Measurements from ENCODE around the gene CCNY. TPM values are rescaled to one million over a fixed set of nuclear protein-coding genes. Genes with fewer than 3 reads are reported as not detected.

CCNY gene
- polyA plus RNA-seq, 2 of the 4 experiments (the other 2 are of a cell fraction): 28.1 to 55.5 TPM

DNA sequence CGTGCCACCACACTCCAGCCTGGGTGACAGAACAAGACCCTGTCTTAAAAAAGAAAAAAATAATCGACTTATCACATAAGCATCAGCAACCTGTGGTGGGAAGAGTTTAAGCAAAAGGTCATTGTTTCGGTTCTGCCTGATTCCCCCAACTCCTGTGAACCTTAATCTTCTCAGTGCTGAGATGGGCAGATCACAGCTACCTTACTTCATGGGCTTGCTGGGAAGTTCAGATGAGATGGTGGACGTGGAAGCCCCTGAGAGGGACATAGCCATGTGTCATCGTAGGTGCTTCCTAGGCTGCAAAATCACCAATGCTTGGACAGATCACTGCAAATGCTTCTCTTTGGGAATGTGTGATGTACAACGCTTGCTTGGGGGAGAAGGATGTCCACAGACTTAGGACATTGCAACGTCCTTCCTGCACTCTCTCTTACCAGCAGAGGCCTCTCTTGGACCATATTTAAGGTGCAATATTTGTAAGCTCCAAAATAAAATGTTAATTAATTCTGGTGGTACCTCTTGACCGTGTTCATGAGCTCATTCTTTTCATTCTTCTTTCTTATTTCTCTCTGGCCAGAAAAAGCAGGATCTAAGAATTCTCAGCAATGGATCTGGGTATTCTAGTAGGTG lies 277.4 kb downstream of the CCNY start:
- Histone ChIP-seq H3K4me3 (no peak overlapping the region), H3K27ac (no peak overlapping the region), H3K9me3 (peaks cover 4% of the 10 kb centered on the region), H3K4me1 (no peaks in the 10 kb centered on the region), H3K4me2 (no peak overlapping the region)
- ChIA-PET CTCF (interaction anchor here (0.6 to 4.3 kb wide), 23 partner anchors 11 to 1272 kb away, joined by 3 to 27 read pairs (median 4); no protein-coding TSS in a partner anchor), POLR2A (no interaction called here)
- FAIRE-seq (peak; percentile 46), DNase-seq (ENCODE audit: low read depth in 1 of 2, low spot score in 1 of 2) (peak; percentile 22 to 46), ATAC-seq (peak; percentile 88 to 91; a peak in 5 of 6 replicates)
- TF ChIP-seq NPAS2 (CRISPR knock-in tag; IDR thresholded peaks at IDR 0.05; ENCODE audit: borderline replicate concordance) (no peak), FOXS1 (CRISPR knock-in tag; IDR thresholded peaks at IDR 0.05) (no peak), EHMT2 (IDR thresholded peaks at IDR 0.05; ENCODE audit: low read depth) (no peak), BHLHE40 (IDR thresholded peaks at IDR 0.05; ENCODE audit: low read depth, low read length) (no peak), CBX2 (IDR thresholded peaks at IDR 0.05; ENCODE audit: borderline replicate concordance, low read depth) (no peak), TFCP2L1 (CRISPR knock-in tag; IDR thresholded peaks at IDR 0.05) (no peak), JUNB (IDR thresholded peaks at IDR 0.05) (no peak), ZC3H11A (IDR thresholded peaks at IDR 0.05) (no peak), EHF (CRISPR knock-in tag; IDR thresholded peaks at IDR 0.05) (no peak), RAD21 (conservative IDR thresholded peaks at IDR 0.05 in 1 of 2, IDR thresholded peaks at IDR 0.05 in 1 of 2) (peak; percentile 72 to 75), KDM1A (IDR thresholded peaks at IDR 0.05; ENCODE audit: low read depth) (no peak), ZNF302 (CRISPR knock-in tag; IDR thresholded peaks at IDR 0.05) (no peak), JUN (IDR thresholded peaks at IDR 0.05) (no peak), SMC3 (IDR thresholded peaks at IDR 0.05) (peak; percentile 65), POLR2AphosphoS2 (conservative IDR thresholded peaks at IDR 0.05; ENCODE audit: low read length) (no peak), RNF2 (IDR thresholded peaks at IDR 0.05; ENCODE audit: borderline replicate concordance, low read depth) (no peak), FOSB (CRISPR knock-in tag; IDR thresholded peaks at IDR 0.05) (no peak), HOXB13 (CRISPR knock-in tag; IDR thresholded peaks at IDR 0.05; ENCODE audit: low read depth) (no peak), ZFP36 (IDR thresholded peaks at IDR 0.05; ENCODE audit: borderline replicate concordance, partially characterized antibody) (no peak), MAFK (IDR thresholded peaks at IDR 0.05; ENCODE audit: partially characterized antibody) (no peak), HEYL (CRISPR knock-in tag; IDR thresholded peaks at IDR 0.05) (no peak), MAZ (IDR thresholded peaks at IDR 0.05; ENCODE audit: borderline replicate concordance, low read depth, low read length) (no peak)
- TF ChIP-seq, protein P1, sequence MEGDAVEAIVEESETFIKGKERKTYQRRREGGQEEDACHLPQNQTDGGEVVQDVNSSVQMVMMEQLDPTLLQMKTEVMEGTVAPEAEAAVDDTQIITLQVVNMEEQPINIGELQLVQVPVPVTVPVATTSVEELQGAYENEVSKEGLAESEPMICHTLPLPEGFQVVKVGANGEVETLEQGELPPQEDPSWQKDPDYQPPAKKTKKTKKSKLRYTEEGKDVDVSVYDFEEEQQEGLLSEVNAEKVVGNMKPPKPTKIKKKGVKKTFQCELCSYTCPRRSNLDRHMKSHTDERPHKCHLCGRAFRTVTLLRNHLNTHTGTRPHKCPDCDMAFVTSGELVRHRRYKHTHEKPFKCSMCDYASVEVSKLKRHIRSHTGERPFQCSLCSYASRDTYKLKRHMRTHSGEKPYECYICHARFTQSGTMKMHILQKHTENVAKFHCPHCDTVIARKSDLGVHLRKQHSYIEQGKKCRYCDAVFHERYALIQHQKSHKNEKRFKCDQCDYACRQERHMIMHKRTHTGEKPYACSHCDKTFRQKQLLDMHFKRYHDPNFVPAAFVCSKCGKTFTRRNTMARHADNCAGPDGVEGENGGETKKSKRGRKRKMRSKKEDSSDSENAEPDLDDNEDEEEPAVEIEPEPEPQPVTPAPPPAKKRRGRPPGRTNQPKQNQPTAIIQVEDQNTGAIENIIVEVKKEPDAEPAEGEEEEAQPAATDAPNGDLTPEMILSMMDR (IDR thresholded peaks at IDR 0.05): peak; percentile 60
- TF ChIP-seq, protein P2, sequence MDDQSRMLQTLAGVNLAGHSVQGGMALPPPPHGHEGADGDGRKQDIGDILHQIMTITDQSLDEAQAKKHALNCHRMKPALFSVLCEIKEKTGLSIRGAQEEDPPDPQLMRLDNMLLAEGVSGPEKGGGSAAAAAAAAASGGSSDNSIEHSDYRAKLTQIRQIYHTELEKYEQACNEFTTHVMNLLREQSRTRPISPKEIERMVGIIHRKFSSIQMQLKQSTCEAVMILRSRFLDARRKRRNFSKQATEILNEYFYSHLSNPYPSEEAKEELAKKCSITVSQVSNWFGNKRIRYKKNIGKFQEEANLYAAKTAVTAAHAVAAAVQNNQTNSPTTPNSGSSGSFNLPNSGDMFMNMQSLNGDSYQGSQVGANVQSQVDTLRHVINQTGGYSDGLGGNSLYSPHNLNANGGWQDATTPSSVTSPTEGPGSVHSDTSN (IDR thresholded peaks at IDR 0.05): no peak
- WGBS (ENCODE audit: missing lambda C conversion rate): 9% methylated on average over 8 of the region's 8 CpGs

DNA sequence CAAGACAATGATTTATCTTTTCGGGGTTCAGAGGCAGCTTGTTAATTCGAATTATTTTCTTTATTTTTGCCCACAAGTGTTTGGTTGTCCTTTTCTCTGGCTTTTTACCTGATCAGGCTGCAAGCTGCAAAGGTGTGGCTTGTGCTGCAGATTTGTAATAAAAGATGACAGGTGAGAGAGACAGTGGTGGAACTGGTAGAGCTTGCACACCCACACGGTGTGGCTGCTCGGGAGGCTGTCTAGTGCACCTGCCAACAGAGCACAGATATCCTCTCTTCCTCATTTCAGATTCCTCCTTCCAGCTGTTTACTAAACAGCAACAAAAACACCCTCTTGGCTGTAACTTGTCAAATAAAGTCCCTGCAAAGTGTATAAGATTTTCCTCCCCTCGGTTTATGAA lies 278.0 kb downstream of the CCNY start:
- DNase-seq (ENCODE audit: low read depth in 1 of 2, low spot score in 1 of 2) (no peak), FAIRE-seq (no peak), ATAC-seq (no peak)
- POLR2A ChIA-PET: no interaction called here
- CTCF ChIA-PET: interaction anchor here (0.6 to 4.3 kb wide), 20 partner anchors 10 to 1272 kb away, joined by 3 to 27 read pairs (median 5); no protein-coding TSS in a partner anchor
- Histone ChIP-seq H3K4me3 (no peak overlapping the region), H3K9me3 (peaks cover 6% of the 10 kb centered on the region), H3K4me1 (no peaks in the 10 kb centered on the region), H3K27ac (no peak overlapping the region), H3K4me2 (no peak overlapping the region)
- WGBS (ENCODE audit: missing lambda C conversion rate): 11% methylated on average over 5 of the region's 5 CpGs
- TF ChIP-seq, protein P3, sequence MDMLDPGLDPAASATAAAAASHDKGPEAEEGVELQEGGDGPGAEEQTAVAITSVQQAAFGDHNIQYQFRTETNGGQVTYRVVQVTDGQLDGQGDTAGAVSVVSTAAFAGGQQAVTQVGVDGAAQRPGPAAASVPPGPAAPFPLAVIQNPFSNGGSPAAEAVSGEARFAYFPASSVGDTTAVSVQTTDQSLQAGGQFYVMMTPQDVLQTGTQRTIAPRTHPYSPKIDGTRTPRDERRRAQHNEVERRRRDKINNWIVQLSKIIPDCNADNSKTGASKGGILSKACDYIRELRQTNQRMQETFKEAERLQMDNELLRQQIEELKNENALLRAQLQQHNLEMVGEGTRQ (IDR thresholded peaks at IDR 0.05): no peak
- no peak for TF ChIP-seq EHF (CRISPR knock-in tag; IDR thresholded peaks at IDR 0.05)
- no peak for TF ChIP-seq KDM1A (IDR thresholded peaks at IDR 0.05; ENCODE audit: low read depth)
- no peak for TF ChIP-seq HDAC2 (IDR thresholded peaks at IDR 0.05)
- TF ChIP-seq CEBPB (IDR thresholded peaks at IDR 0.05): no peak
- no peak for TF ChIP-seq ZFP36 (IDR thresholded peaks at IDR 0.05; ENCODE audit: borderline replicate concordance, partially characterized antibody)
- TF ChIP-seq, protein P4, sequence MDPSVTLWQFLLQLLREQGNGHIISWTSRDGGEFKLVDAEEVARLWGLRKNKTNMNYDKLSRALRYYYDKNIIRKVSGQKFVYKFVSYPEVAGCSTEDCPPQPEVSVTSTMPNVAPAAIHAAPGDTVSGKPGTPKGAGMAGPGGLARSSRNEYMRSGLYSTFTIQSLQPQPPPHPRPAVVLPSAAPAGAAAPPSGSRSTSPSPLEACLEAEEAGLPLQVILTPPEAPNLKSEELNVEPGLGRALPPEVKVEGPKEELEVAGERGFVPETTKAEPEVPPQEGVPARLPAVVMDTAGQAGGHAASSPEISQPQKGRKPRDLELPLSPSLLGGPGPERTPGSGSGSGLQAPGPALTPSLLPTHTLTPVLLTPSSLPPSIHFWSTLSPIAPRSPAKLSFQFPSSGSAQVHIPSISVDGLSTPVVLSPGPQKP (IDR thresholded peaks at IDR 0.05; ENCODE audit: low read depth, low read length): no peak
- no peak for TF ChIP-seq EHMT2 (IDR thresholded peaks at IDR 0.05; ENCODE audit: low read depth)
- TF ChIP-seq NR3C1 (IDR thresholded peaks at IDR 0.05): no peak
- TF ChIP-seq, protein P5, sequence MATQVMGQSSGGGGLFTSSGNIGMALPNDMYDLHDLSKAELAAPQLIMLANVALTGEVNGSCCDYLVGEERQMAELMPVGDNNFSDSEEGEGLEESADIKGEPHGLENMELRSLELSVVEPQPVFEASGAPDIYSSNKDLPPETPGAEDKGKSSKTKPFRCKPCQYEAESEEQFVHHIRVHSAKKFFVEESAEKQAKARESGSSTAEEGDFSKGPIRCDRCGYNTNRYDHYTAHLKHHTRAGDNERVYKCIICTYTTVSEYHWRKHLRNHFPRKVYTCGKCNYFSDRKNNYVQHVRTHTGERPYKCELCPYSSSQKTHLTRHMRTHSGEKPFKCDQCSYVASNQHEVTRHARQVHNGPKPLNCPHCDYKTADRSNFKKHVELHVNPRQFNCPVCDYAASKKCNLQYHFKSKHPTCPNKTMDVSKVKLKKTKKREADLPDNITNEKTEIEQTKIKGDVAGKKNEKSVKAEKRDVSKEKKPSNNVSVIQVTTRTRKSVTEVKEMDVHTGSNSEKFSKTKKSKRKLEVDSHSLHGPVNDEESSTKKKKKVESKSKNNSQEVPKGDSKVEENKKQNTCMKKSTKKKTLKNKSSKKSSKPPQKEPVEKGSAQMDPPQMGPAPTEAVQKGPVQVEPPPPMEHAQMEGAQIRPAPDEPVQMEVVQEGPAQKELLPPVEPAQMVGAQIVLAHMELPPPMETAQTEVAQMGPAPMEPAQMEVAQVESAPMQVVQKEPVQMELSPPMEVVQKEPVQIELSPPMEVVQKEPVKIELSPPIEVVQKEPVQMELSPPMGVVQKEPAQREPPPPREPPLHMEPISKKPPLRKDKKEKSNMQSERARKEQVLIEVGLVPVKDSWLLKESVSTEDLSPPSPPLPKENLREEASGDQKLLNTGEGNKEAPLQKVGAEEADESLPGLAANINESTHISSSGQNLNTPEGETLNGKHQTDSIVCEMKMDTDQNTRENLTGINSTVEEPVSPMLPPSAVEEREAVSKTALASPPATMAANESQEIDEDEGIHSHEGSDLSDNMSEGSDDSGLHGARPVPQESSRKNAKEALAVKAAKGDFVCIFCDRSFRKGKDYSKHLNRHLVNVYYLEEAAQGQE (IDR thresholded peaks at IDR 0.05): no peak
